Measurements from ENCODE around the gene CMPK1.

DNA sequence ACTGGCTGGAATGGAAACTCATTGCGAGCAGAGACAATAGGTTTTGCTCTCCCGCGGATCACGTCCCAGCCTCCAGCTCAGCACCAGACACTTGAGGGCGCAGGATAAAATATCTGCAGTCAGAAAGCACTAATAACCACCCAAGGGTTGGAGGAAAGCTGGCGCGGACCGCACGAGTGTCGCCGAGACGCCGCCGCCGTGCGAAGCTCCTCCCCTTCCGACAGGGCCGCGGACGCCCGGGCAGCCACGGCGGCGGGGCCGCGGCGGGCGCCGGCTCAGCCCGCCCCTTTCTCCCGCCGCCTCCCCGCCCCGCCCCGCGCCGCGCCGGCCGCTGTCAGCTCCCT is at the start of gene CMPK1:
- TF ChIP-seq ZNF274 (IDR thresholded peaks at IDR 0.05; ENCODE audit: low read depth, low read length): no peak
- no peak for TF ChIP-seq YY1 (IDR thresholded peaks at IDR 0.05; ENCODE audit: insufficient read depth, insufficient read length)
- no peak for TF ChIP-seq SUZ12 (IDR thresholded peaks at IDR 0.05; ENCODE audit: extremely low read depth, insufficient read depth, insufficient read length)
